GM19099 (cell line): Measurements from ENCODE around the gene CPLX3.
A peak's percentile ranks its signal among the peaks of the same experiment; 100 is the strongest.

Experiments used
- POLR2A ChIP-seq: IDR thresholded peaks from 3 replicates; pipeline ENCODE4 v1.6.1; 2011; ENCODE audit warnings: low read depth; ENCODE audit not compliant: insufficient read length; ENCODE audit errors: extremely low read depth

CPLX3 gene

GRCh38 chr15:74826364-74826819, at the start of gene CPLX3:
Gene CPLX3 (plus strand): TSS chr15:74826627. CDS start chr15:74826704, 77 bp downstream.
- TF ChIP-seq POLR2A = no peak

GRCh38 chr15:74776821-74777768, 49.3 kb upstream of the CPLX3 start:
- TF ChIP-seq POLR2A = peak; percentile 56

GRCh38 chr15:74777769-74778598, 48.4 kb upstream of the CPLX3 start:
- TF ChIP-seq POLR2A = no peak

GRCh38 chr15:74778599-74778970, 47.8 kb upstream of the CPLX3 start:
- no peak for TF ChIP-seq POLR2A

GRCh38 chr15:74779162-74779648, 47.2 kb upstream of the CPLX3 start:
- TF ChIP-seq POLR2A = no peak

- TF ChIP-seq POLR2A = peak; percentile 63
Measured at GRCh38 chr15:74780523-74781430, 45.6 kb upstream of the CPLX3 start.

- peak; percentile 82 for TF ChIP-seq POLR2A
Measured at GRCh38 chr15:74781431-74782258, 44.8 kb upstream of the CPLX3 start, which contains the start of gene CSK. Gene CSK (plus strand): TSS chr15:74782080. CDS start chr15:74798298, 16,218 bp downstream.

- peak; percentile 65 for TF ChIP-seq POLR2A
Measured at GRCh38 chr15:74782259-74783071, 44.0 kb upstream of the CPLX3 start.

- peak; percentile 38 for TF ChIP-seq POLR2A
Measured at GRCh38 chr15:74783072-74783807, 43.2 kb upstream of the CPLX3 start.

GRCh38 chr15:74783808-74784175, 42.6 kb upstream of the CPLX3 start:
- TF ChIP-seq POLR2A = no peak

- TF ChIP-seq POLR2A = peak; percentile 44
Measured at GRCh38 chr15:74784426-74785193, 41.8 kb upstream of the CPLX3 start.
